Measurements from ENCODE around the gene MYO5B. TPM values are rescaled to one million over a fixed set of nuclear protein-coding genes. Genes with fewer than 3 reads are reported as not detected.

MYO5B gene
- total and polyA plus RNA-seq, 10 of the 15 experiments (the other 5 are each of a cell fraction or from before 2014, with no cell fraction given) = 2.5 to 4.5 (median 3.3) TPM

- Histone ChIP-seq H4K20me1 (ENCODE audit: control insufficient read depth, insufficient read depth) (no peaks in the 10 kb centered on the region), H3K9ac (ENCODE audit: control insufficient read depth, insufficient read depth, low read length) (no peak overlapping the region), H3K9me3 (replicated peaks; ENCODE audit: control insufficient read depth, insufficient read depth, low read length) (no peaks in the 10 kb centered on the region), H3K4me2 (ENCODE audit: control insufficient read depth, insufficient read depth) (no peak overlapping the region), H3K4me1 (ENCODE audit: control insufficient read depth, insufficient read depth, low read length) (no peaks in the 10 kb centered on the region), H2AFZ (ENCODE audit: control insufficient read depth, low read depth, low read length) (no peak overlapping the region), H3K4me3 (no peak overlapping the region), H3K36me3 (ENCODE audit: control insufficient read depth in 2 of 2, insufficient read depth in 2 of 2, low read length in 1 of 2) (no peaks in the 10 kb centered on the region), H3K27me3 (replicated peaks in 1 of 2; ENCODE audit: control insufficient read depth in 2 of 2, insufficient read depth in 2 of 2, low read length in 1 of 2) (peaks cover 0 to 2% of the 10 kb centered on the region in 2 experiments; a peak in 2 of 4 replicates), H3K79me2 (ENCODE audit: control insufficient read depth, insufficient read depth, low read length) (no peaks in the 10 kb centered on the region), H3K27ac (ENCODE audit: control insufficient read depth, insufficient read depth) (no peak overlapping the region)
- no peak for FAIRE-seq
- ChIA-PET RAD21 (ENCODE audit: unreplicated experiment) (no interaction called here), POLR2A (no interaction called here), CTCF (no interaction called here), SMC1A (ENCODE audit: uncharacterized antibody, unreplicated experiment) (interaction anchor here (7.3 kb wide), 1 partner anchor 9 kb away, joined by 49 read pairs; no protein-coding TSS in a partner anchor)
- intact Hi-C loops (cut with micrococcal nuclease; ENCODE audit: unreplicated experiment) (no loop called here), in situ Hi-C loops (cut with MboI) (no loop called here)
- 46% methylated on average over 3 of the region's 3 CpGs for WGBS (ENCODE audit: insufficient coverage, insufficient replicate concordance, low lambda C conversion rate, missing lambda C conversion rate)
- no peak for DNase-seq (ENCODE audit: low read depth, low spot score)
- ATAC-seq = no peak; the same call in 1 of the 3 replicates
- no peak for TF ChIP-seq MEF2A (IDR thresholded peaks at IDR 0.05; ENCODE audit: insufficient read depth, low read depth, low read length)
- TF ChIP-seq JUNB (IDR thresholded peaks at IDR 0.05) = no peak
- no peak for TF ChIP-seq CBX3 (IDR thresholded peaks at IDR 0.05; ENCODE audit: borderline replicate concordance, low read depth)
- TF ChIP-seq E4F1 (IDR thresholded peaks at IDR 0.05; ENCODE audit: borderline replicate concordance, partially characterized antibody) = no peak
- TF ChIP-seq SMARCA5 (IDR thresholded peaks at IDR 0.05) = no peak
- TF ChIP-seq CREM (IDR thresholded peaks at IDR 0.05; ENCODE audit: low read depth) = no peak
- no peak for TF ChIP-seq IKZF2 (IDR thresholded peaks at IDR 0.05)
- TF ChIP-seq TARDBP (IDR thresholded peaks at IDR 0.05; ENCODE audit: borderline replicate concordance) = no peak
- no peak for TF ChIP-seq ESRRA (IDR thresholded peaks at IDR 0.05; ENCODE audit: low read length)
- no peak for TF ChIP-seq CBFB (IDR thresholded peaks at IDR 0.05; ENCODE audit: low read depth)
- no peak for TF ChIP-seq PAX8 (IDR thresholded peaks at IDR 0.05)
- no peak for TF ChIP-seq ASH2L (IDR thresholded peaks at IDR 0.05; ENCODE audit: borderline replicate concordance, low read depth)
- no peak for TF ChIP-seq FOS (IDR thresholded peaks at IDR 0.05; ENCODE audit: borderline replicate concordance, extremely low read depth, insufficient read length)
- TF ChIP-seq EP300 (IDR thresholded peaks at IDR 0.05; ENCODE audit: borderline replicate concordance in 1 of 2, control insufficient read depth in 1 of 2, low read depth in 2 of 2, low read length in 2 of 2) = no peak
- TF ChIP-seq IKZF1 (conservative IDR thresholded peaks at IDR 0.05) = no peak
- no peak for TF ChIP-seq CTCF (IDR thresholded peaks at IDR 0.05 in 2 of 3, conservative IDR thresholded peaks at IDR 0.05 in 1 of 3; ENCODE audit: control insufficient read depth in 2 of 3, extremely low read depth in 1 of 3, insufficient read depth in 1 of 3, low read depth in 3 of 3, low read length in 3 of 3)
- no peak for TF ChIP-seq BRCA1 (IDR thresholded peaks at IDR 0.05; ENCODE audit: low read depth, low read length)
- TF ChIP-seq IRF3 (IDR thresholded peaks at IDR 0.05) = no peak
- TF ChIP-seq E2F4 (IDR thresholded peaks at IDR 0.05; ENCODE audit: low read depth, low read length) = no peak
- TF ChIP-seq SMC3 (IDR thresholded peaks at IDR 0.05; ENCODE audit: borderline replicate concordance, low read length) = no peak
- BruUV-seq (replicated peaks) = no TSS peak
Observed at GRCh38 chr18:50172367-50172766, 22.6 kb downstream of the MYO5B start.
